Activated CD4-positive, CD25-positive, alpha-beta regulatory T cell (primary cell): ENCODE measurements around the gene KCNK2.

ENCODE experiments used
- DNase-seq, 4 experiments: peaks; one replicate each; lab custom pipeline; 2025; lab: John Stamatoyannopoulos, UW

KCNK2 gene

DNA sequence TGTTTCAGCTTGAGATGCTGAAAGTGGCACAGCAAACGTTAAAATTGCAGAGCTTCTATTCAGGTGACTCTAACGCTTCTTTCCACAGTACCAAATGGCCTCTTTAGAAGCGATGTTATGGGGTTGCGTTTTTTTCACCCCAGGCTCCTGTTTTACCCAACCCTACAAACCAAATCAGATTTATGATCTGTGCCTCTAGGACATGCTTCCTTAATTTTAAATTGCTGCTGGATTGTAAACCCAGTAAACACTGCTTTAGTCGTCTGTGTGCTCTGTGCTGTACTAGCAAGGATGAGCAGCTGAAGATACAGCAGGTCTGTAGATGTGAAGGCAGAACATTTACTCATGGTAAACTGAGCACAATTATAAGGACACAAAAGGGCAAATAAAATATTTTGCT lies 13.0 kb downstream of the KCNK2 start:
- no peak for DNase-seq

DNA sequence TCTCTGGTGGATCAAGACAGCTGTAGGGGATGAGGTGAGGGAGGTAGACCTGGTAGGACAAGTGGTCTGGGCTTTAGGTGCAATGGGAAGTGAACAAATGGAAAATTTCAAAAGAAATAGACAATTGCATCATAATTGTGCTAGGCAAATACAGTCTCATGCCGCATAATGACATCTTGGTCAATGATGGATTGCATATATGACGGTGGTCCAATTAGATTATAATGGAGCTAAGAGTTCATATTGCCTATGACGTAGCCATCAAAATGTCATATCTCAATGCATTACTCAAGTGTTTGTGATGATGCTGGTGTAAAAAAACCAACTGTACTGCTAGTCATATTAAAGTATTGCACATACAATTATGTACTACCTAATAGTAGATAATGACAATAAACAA lies 19.0 kb downstream of the KCNK2 start:
- no peak for DNase-seq

GRCh38 chr1:215104283-215104682 lies 21.7 kb downstream of the KCNK2 start:
- no peak for DNase-seq

GRCh38 chr1:215106067-215106466 lies 23.5 kb downstream of the KCNK2 start:
- no peak for DNase-seq

DNA sequence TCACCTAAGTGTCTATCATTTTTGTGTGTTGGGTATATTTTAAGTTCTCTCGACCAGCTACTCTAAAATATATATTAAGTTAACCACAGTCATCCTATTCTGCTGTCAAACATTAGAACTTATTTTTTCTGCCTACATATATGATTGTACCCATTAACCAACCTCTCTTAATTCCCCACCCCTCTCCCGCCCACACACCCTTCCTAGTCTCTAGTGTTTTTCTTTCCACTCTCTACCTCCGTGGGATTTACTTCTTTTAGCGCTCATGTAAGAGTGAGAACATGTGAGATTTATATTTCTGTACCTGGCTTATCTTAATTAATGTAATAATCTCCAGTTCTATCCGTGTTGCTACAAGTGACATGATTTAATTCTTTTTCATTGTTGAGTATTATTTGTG lies 26.6 kb downstream of the KCNK2 start:
- no peak for DNase-seq

GRCh38 chr1:215111916-215112315 lies 29.4 kb downstream of the KCNK2 start:
- no peak for DNase-seq

GRCh38 chr1:215113776-215114153 lies 31.2 kb downstream of the KCNK2 start:
- no peak for DNase-seq

DNA sequence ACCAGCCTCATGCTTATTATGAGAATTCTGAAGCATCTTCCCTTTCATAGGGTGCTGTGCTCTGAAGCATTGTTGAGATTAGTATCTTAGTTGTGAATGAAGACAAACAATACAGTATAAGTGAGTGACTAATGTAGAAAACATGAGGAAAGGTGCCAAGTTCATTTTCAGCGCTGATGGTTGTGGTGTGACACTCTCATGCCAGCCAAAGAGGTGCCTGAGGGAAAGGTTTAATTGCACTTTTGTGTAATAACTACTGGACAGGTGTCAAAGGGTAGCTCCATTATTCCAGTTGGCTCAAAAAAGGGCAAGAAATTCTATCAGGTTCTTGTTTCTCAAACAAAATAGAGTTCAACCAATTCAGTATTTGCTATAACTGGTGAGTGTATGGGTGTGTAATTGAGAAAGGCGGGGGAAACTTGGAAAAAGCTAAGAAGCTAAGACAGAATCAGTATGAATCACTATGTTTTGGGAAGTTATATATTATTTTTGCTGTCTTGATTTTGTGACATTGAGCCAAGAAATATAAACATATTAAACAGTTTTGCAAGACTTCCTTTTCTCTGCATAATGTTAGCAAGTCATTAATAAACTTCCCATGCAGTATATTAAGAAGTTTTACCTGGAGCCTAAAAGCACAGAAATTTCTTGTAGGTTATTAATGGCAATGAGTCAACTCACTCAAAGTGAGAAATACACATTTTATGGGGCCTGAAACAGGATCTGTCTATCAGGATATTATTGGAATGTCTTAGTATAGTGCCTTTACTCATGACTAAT lies 31.8 kb downstream of the KCNK2 start:
- DNase-seq, result no peak

DNA sequence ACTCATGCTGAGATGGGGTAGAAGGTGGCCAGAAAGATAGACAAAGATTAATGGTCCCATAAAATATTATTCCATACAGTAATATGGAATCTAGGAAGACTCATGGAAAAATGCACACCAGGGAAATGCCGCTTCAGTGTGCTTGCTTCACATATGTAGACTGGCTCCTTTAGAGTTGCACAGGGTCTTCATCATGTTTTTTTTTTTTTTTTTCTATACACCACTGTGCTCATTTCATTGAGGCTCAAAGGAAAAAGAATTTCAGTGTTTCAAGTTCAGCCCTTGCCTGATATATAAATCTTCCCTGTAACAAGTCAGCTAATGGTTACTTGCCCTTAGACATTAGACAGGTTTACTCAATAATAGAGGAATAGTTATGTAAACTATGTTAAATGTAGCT lies 33.2 kb downstream of the KCNK2 start:
- no peak for DNase-seq

- no peak for DNase-seq
These were observed 35.5 kb downstream of the KCNK2 start for GRCh38 chr1:215118081-215118480.

DNA sequence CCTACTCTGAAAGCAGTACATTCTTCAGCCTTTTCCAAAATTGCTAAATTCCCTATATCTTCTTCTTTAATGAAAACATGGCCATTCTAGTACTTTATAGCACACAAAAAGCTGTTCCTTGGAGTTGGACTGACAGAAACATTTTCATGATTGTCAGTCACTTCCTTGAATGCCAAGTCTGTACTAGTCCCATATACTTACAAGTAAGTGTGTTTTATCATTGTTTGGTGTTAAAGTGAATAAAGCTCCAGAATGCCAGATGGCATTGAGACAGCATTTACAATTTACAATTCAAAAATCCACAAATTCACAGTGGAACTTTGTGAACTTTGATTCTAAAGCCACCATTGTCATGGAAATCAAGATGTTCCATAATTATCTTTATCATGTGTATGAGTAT lies 36.5 kb downstream of the KCNK2 start:
- DNase-seq, result no peak

GRCh38 chr1:215119719-215120365 lies 37.3 kb downstream of the KCNK2 start:
- DNase-seq, result no peak

DNA sequence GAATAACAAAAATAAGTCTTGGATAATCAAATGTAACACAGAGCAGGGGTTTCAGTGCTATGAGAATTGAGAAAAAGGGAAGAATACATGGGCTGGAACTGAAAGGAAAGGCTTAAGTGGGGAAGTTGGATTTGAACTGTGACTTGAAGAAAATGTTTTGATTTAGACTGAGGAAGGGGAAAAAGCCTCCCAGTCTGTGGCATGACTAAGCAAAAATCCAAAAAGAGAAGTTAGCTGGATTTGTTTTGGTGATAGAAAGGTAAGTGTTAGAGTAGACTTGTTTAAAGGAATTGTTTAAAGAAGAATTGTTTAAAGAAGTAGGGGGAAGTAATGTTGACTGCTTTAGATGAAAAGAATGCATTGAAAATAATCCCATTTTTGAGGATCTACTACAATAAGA lies 46.0 kb downstream of the KCNK2 start:
- no peak for DNase-seq

GRCh38 chr1:215131291-215131690 lies 48.8 kb downstream of the KCNK2 start:
- DNase-seq, result no peak

- DNase-seq, result no peak
These were observed 49.6 kb downstream of the KCNK2 start for GRCh38 chr1:215132156-215132555.

DNA sequence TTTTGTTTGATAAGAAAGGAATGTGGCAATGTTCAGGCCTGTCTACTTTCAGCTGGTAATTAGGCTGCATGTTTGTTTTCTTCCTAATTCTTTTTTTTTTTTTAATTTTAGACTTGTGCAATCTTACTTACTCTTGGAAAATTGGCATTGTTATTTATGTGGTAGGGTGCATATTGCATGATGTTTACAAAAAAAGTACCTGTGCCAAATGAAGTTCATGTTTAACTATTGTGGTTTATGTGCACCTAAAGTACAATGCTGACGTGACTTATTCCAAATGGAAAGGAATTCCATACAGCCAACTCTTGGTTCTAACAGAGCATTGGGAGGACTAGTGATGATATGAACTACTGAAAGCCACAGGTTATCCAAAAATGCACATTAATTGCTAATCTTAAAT lies 51.0 kb downstream of the KCNK2 start:
- no peak for DNase-seq

GRCh38 chr1:215137985-215138384 lies 55.4 kb downstream of the KCNK2 start:
- DNase-seq, result no peak

GRCh38 chr1:215140135-215140534 lies 57.6 kb downstream of the KCNK2 start:
- DNase-seq, result no peak

DNA sequence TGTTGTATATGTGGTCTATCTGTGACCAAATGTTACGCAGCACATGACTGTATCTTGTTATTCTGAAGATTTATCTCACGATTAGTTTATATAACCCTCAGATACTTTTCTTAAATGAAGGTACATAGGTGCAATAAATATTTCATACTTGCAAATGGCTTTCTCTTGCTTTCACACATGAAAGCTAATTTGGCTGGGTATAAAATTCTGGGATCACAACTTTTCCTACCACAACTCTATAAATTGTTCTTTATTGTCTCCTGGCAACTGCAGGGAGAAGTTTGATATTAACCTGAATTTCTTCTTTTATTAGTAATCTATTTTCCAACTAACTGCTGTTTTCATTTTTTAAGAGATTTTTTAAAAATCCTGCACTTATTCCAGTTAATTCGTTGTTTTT lies 58.9 kb downstream of the KCNK2 start:
- no peak for DNase-seq

GRCh38 chr1:215143497-215143896 lies 61.0 kb downstream of the KCNK2 start:
- no peak for DNase-seq

DNA sequence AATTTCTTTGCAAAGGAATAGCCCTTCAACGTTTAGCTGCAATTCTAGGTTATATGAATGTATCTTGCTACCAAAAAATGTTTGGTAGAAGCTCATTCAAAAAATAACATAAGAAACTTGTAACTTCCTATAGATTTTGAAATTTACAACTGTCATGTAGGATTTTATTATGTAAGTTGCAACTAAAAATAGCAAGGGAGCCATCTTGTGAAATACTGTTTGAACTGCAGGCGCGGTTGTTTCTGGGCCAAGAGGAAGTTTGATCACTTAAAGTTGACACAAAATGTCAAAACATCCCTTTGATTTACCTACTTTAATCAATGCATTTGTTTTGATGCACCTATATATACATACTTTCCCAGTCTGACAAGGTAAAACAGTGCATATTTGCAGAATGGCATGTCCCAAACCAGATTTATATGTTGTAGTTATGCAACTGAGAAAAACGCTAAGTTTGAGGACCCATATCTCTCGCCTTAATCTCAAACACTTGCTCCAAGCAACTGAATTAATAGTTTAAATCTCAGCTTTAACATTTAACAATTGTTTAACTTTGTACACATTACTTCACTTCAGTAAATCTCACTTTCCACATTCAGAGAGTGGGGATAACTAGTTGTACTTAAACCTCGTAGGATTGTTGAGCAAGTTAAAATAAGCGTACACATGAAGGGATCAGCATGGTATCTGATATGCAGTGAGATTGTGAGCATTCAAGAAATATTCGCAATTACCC lies 63.9 kb downstream of the KCNK2 start:
- no peak for DNase-seq

- no peak for DNase-seq
These were observed 64.5 kb downstream of the KCNK2 start for GRCh38 chr1:215147024-215147423.

- no peak for DNase-seq
These were observed 69.5 kb downstream of the KCNK2 start for GRCh38 chr1:215151841-215152549.
